ENCODE data around the gene ABCA1. TPM values are rescaled to one million over a fixed set of nuclear protein-coding genes. Genes with fewer than 3 reads are reported as not detected.

Gene ABCA1
- total and polyA plus RNA-seq, 12 donors, result 1.3 to 35.0 (median 11.3) TPM

DNA sequence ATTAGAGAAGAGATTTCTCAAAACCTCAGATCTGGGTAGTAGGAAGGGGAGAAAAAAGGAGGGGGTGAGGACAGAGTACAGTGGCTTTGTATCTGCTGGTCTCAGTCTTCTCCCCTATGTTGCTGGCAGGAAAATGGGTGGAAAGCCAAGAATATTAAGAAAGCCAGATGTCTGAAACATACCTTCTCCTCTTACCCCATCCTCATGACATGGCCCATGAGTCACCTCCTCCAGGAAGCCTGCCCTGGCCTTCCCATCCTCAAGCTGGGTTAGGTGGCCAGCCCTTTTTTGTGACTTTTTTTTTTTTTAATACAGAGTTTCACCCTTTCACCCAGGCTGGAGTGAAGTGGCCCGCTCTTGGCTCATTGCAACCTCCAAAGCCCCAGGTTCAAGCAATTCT, 61.8 kb downstream of the ABCA1 start:
- Histone ChIP-seq H3K36me3 (peaks cover 0 to 51% (median 0%) of the 10 kb centered on the region in 9 donors), H3K27me3 (no peaks in the 10 kb centered on the region), H3K4me1 (peaks cover 14 to 81% (median 44%) of the 10 kb centered on the region in 9 donors), H3K27ac (peak overlapping the region in 1 of 10 donors; percentile 66), H3K4me3 (no peak overlapping the region), H3K9me3 (no peaks in the 10 kb centered on the region)
- ATAC-seq (no peak), DNase-seq (no peak)
- WGBS, 2 donors, result 98 to 100% methylated on average over 1 of the region's 1 CpG
- TF ChIP-seq, protein P1, sequence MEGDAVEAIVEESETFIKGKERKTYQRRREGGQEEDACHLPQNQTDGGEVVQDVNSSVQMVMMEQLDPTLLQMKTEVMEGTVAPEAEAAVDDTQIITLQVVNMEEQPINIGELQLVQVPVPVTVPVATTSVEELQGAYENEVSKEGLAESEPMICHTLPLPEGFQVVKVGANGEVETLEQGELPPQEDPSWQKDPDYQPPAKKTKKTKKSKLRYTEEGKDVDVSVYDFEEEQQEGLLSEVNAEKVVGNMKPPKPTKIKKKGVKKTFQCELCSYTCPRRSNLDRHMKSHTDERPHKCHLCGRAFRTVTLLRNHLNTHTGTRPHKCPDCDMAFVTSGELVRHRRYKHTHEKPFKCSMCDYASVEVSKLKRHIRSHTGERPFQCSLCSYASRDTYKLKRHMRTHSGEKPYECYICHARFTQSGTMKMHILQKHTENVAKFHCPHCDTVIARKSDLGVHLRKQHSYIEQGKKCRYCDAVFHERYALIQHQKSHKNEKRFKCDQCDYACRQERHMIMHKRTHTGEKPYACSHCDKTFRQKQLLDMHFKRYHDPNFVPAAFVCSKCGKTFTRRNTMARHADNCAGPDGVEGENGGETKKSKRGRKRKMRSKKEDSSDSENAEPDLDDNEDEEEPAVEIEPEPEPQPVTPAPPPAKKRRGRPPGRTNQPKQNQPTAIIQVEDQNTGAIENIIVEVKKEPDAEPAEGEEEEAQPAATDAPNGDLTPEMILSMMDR (IDR thresholded peaks at IDR 0.05), result no peak
- intact Hi-C loops (cut with DNase I), result loop anchor here in 8 of 10 donors (5.0 to 10.0 kb wide), 9 partner anchors 51 to 549 kb away; partner anchors contain the start of genes ABCA1 (in 4 of the 8) and SLC44A1 (in 1 of the 8)

DNA sequence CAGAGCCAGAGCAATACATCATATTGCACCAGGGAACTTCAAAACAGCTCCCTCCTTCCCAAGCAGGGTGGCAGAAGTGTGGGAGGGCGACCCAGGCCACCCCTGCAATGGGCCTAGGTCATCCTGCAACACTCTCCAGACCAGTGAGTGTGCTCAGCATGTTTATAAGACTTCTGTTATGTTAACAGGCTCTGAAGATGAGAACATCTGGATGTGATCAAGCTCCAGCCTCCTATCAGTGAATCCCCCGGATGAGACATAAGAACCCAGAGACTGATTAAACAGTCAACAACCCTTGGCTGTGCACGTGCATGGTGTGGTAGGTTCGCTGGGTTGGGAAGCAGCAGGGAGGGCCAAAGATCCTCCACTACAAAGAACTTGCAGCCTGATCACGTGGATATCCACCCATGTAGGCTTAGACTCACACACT, 63.3 kb downstream of the ABCA1 start:
- TF ChIP-seq, protein P1 (IDR thresholded peaks at IDR 0.05), result no peak
- H3K36me3 ChIP-seq, result peaks cover 0 to 61% (median 0%) of the 10 kb centered on the region in 9 donors
- no peaks in the 10 kb centered on the region for H3K27me3 ChIP-seq
- H3K4me1 ChIP-seq, result peaks cover 11 to 83% (median 36%) of the 10 kb centered on the region in 9 donors
- H3K27ac ChIP-seq, result peak overlapping the region in 1 of 10 donors; percentile 66
- no peak for DNase-seq
- intact Hi-C loops (cut with DNase I), result loop anchor here in 9 of 10 donors (5.0 to 10.0 kb wide), 10 partner anchors 53 to 550 kb away; partner anchors contain the start of genes ABCA1 (in 5 of the 9) and SLC44A1 (in 1 of the 9)
- no peak overlapping the region for H3K4me3 ChIP-seq
- ATAC-seq, result no peak
- 52 to 64% methylated on average over 5 of the region's 5 CpGs for WGBS, 2 donors
- no peaks in the 10 kb centered on the region for H3K9me3 ChIP-seq

DNA sequence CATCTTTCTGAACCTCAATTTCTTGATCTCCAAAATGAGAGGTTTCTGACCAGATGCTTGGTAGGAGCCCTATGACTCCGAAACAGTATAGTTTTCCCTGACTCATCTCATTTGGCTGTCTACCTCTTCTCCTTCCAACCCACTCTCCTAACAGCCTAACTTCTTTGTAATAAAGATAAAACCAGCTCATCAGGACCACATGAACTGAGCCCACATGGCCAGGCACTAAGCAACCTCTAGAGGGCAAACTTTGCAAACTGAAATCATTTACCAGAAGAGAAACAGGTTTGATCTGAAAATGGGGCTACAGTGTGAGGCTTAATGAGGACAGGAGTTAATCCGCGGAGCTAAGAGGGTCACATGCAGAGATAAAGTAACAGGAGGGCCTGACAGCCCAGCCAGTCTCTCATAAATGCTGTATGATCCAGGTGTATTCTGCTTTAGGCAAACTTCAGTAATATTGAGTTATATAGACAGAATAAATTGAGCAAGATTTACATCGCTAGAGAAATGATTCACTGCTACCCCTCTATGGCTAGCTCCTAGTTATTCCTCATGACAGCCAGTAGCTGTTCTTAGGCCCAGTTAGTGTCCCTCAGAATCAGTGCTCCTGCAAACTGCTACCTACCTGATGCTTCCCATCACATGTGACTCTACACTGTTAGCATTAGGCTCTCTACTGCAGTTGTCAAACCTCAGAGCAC, 64.6 kb downstream of the ABCA1 start:
- DNase-seq, result peak in 1 of 2 donors; percentile 50
- 35 to 43% methylated on average over 4 of the region's 4 CpGs for WGBS, 2 donors

DNA sequence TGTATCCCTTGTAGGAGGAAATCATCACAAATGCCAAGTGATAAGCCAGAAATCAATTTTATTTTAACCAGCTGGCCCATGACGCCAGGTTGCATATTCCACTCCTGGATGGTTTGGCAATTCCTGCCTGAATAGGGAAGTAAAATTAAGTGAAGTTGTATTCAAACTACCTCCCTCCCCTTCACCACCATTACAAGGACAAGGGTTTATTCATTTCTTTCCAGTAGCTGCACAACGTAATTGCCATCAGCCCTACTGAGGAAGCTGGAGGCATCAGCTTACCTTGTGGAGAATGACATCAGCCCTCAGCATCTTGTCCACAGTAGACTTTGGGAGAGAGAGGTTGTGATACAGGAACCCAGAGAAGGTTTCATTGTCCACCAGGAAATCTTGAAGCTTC, 66.6 kb downstream of the ABCA1 start:
- Histone ChIP-seq H3K4me1 (peaks cover 4 to 84% (median 36%) of the 10 kb centered on the region in 9 donors), H3K9me3 (no peaks in the 10 kb centered on the region), H3K4me3 (no peak overlapping the region), H3K27ac (peak overlapping the region in 3 of 10 donors; percentile 3 to 59 (median 5)), H3K36me3 (peaks cover 0 to 75% (median 2%) of the 10 kb centered on the region in 9 donors), H3K27me3 (no peaks in the 10 kb centered on the region)
- no peak for DNase-seq
- 73 to 74% methylated on average over 2 of the region's 2 CpGs for WGBS, 2 donors
- intact Hi-C loops (cut with DNase I), result loop anchor here in 8 of 10 donors (5.0 to 10.0 kb wide), 8 partner anchors 63 to 553 kb away; partner anchors contain the start of genes ABCA1 (in 2 of the 8) and SLC44A1 (in 1 of the 8)
- ATAC-seq, result no peak
- TF ChIP-seq, protein P1 (IDR thresholded peaks at IDR 0.05), result no peak

More for the DNA sequence above, 64.6 kb downstream of the ABCA1 start:
- intact Hi-C loops (cut with DNase I), result loop anchor here (1.0 to 10.0 kb wide), 14 partner anchors 61 to 555 kb away; partner anchors contain the start of genes ABCA1 (in 2 of the 10) and SLC44A1 (in 1 of the 10)
- H3K27me3 ChIP-seq, result no peaks in the 10 kb centered on the region
- peaks cover 0 to 68% (median 2%) of the 10 kb centered on the region in 9 donors for H3K36me3 ChIP-seq
- ATAC-seq, result peak; percentile 63 to 75 (median 73)
- no peaks in the 10 kb centered on the region for H3K9me3 ChIP-seq
- TF ChIP-seq, protein P1 (IDR thresholded peaks at IDR 0.05), result peak; percentile 38 to 89 (median 77)
- peaks cover 6 to 82% (median 35%) of the 10 kb centered on the region in 9 donors for H3K4me1 ChIP-seq
- peak overlapping the region in 4 of 10 donors; percentile 10 to 66 (median 34) for H3K27ac ChIP-seq
- no peak overlapping the region for H3K4me3 ChIP-seq
